AG20443 (cell line): ENCODE data around the gene NDUFA5.
"Not testable (repeated sequence)": the region's sequence is repeated elsewhere in the genome, so short reads cannot be mapped to it uniquely, and the experiment has no call there.

Experiments
- DNase-seq: peaks from one replicate; pipeline ENCODE4 v3.0.0; 2012; ENCODE audit warnings: low spot score, mixed read lengths

The NDUFA5 gene

DNA sequence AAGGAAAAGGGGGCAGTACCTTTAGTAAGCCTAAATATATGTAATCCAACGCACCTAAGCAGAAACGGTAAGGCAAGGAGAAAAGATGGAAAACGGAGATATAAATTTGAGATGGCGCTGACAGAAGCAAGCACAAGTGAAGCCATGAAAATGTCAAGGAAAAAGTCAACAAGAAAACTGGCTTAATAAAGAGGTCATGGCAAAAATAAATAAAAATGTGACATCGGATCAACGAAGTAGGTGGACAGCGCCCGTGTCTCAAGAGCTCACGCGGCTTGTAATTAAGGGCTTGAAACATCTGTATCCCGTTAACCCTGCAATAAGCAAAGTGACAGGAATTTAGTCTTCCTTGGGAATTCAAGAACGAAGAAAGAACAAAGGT is 611 bp downstream of the NDUFA5 start:
- DNase-seq = peak; percentile 16

DNA sequence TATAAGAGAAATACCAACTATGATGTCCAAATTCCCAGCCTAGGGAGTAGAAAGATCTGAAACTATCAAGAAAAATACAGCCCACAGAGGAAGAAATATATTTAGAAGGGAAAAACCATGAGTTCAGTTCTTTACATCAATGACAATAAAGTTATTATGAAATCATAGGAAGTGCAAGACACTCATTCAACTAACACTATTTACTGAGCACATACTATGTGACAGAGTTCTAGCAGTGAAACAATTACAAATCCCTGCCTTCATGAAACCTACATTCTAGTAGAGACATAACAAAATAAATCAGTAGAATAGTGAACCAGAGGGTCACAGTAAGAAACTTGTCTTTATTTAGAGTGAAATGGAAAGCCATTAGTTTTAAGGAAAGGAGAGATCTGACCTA is 2.1 kb downstream of the NDUFA5 start:
- no peak for DNase-seq

DNA sequence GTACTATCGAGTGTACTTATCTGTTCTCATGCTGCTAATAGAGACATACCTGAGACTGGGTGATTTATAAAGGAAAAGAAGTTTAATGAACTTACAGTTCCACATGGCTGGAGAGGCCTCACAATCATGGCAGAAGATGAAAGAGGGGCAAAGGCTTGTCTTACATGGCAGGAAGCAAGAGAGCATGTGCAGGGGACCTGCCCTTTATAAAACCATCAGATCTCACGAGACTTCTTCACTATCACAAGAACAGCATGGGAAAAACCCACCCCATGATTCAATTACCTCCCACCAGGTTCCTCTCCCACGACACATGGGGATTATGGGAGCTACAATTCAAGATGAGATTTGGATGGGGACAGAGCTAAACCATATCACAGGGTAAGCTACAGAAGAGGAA is 4.5 kb downstream of the NDUFA5 start:
- DNase-seq = no peak

DNA sequence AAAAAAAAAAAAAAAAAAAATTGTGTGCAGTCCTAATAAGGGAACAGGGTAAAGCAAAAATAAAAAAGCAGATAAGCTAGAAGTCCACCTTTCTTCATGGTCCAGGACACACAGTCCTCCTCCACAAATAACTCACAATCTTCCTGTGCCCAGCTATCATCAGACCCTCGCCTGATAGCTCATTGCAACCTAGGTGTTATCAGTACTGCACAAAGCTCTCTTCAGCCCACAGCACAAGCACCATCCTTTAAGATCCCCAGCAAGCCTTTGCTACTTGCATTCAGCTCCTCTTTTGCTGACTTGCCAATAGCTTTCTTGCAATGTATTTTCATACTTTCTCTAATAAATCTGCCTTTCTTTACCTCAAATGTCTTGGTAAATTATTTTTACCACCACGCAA is 5.0 kb downstream of the NDUFA5 start:
- no peak for DNase-seq

DNA sequence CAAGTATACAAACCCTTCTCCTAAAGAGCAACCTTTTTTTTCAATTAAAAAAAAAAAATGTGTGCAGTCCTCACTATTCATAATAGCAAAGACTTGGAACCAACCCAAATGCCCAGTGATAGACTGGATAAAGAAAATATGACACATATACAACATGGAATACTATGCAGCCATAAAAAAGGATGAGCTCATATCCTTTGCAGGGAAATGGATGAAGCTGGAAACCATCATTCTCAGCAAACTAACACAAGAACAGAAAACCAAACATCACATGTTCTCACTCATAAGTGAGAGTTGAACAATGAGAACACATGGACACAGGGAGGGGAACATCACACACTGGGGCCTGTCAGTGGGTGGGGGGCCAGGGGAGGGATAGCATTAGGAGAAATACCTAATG is 5.5 kb downstream of the NDUFA5 start:
- not testable (repeated sequence) for DNase-seq

DNA sequence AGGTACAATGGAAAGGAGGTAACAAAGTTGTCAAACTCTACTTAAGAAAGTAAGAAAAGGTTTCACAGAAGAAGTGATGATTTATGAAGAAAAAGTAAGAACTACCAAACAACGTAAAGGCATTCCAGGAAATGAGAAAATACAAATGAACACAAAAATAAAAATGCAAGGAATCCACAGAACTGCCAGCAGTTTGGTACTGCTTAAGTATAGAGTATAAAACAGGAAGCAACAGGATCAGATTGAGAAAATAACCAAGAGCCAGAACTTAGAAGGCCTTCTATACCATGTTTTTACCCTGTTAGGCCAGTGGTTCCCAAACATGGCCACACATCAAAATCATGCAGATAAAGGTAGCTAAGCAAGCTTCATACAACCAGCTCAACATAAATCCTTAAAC is 9.2 kb downstream of the NDUFA5 start:
- DNase-seq = no peak

DNA sequence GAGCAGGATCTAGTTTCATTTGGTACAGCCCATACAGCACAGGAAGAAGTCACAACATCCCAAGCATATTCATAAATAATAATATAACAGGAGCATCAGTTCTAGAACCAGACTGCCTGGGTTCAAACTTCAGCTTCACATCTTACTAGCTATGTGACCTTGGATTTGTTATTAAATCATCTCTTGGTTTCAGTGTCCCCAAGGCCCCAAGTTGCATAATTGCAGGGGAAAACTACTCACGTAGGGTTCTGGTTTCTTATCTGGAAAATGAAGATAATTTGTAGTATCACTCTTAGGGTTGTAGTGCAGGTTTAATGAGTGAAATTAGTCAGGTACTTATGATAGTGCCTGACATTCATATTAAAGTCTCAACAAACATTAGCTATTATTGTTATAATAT is 17.7 kb downstream of the NDUFA5 start:
- no peak for DNase-seq

DNA sequence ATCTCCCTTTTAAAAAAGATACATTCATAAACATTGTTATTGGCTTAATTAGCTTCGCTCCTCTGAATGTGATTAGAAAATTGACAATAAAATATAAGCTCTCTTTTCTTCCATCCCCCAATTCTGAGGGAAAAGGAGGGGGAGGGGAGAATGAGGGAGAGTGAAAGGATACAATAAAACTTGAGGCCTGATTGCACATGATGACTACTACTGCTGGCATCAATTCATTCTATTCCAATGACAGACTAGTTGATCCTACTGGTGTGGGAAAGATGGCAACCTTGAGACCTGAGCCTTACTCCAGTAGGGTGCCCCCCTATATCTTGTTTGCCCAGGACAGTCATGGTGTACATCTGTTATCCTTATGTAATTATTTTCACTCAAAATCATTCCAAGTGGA is 18.7 kb downstream of the NDUFA5 start:
- no peak for DNase-seq

DNA sequence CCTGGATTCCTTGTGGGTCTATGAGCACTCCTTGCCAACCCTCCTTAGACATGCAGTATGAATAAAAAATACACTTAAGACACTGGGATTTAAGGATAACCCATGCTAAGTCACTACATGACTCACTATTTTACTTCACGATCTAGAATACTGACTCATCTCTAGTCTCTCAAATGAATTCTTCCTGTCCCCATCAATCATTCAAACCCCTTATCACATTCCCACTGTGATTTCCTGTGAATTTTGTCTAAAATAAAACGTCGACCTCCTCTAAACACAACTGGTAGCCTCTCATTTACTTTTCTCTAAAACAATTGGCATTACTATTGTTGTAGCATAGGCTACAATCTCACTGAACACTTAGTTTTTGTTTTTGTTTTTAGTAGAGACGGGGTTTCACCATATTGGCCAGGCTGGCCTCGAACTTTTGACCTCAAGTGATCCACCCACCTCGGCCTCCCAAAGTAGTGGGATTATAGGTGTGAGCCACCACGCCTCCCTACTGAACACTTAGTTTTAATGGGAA is 19.4 kb downstream of the NDUFA5 start:
- DNase-seq = peak; percentile 27

DNA sequence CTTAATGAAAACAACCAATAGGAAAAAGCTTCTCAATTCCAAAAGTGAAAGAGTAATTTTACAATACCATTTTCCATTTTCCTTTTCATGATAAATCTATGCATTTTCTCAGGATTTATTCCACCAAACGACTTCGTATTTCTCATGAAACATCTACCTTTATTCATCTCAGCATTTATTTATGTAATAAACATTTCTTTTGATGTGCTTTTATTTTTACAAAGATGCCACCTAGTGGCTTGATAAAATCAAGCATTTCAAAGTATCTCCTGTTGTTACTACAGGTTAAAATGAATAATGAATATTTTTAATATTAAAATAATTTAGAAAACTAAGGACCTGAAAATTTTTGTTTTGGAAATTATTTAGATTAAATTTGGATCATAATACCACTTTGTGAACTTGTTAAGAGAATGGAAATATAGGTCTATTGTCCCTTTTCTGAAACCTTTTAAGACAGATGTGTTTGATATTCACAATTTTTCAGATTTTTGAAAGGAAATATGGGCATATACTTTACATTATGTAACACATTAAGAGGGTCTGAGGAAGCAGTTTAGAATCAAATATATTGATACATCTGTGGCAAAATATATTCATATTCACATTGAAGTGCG is 20.5 kb downstream of the NDUFA5 start:
- DNase-seq = no peak

DNA sequence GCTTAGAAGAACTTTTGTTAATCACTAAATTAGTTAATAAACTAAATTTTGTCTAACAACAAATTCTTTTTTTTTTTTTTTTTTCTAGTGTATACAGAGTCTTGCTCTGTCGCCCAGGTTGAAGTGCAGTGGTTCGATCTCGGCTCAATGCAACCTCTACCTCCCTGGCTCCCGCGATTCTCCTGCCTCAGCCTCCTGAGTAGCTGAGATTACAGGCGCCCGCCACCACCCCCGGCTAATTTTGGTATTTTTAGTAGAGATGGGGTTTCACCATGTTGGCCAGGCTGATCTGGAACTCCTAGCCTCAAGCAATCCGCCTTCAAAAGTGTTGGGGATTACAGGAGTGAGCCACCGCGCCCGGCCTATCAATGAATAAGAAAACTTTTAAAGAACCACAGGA is 22.1 kb downstream of the NDUFA5 start:
- no peak for DNase-seq

DNA sequence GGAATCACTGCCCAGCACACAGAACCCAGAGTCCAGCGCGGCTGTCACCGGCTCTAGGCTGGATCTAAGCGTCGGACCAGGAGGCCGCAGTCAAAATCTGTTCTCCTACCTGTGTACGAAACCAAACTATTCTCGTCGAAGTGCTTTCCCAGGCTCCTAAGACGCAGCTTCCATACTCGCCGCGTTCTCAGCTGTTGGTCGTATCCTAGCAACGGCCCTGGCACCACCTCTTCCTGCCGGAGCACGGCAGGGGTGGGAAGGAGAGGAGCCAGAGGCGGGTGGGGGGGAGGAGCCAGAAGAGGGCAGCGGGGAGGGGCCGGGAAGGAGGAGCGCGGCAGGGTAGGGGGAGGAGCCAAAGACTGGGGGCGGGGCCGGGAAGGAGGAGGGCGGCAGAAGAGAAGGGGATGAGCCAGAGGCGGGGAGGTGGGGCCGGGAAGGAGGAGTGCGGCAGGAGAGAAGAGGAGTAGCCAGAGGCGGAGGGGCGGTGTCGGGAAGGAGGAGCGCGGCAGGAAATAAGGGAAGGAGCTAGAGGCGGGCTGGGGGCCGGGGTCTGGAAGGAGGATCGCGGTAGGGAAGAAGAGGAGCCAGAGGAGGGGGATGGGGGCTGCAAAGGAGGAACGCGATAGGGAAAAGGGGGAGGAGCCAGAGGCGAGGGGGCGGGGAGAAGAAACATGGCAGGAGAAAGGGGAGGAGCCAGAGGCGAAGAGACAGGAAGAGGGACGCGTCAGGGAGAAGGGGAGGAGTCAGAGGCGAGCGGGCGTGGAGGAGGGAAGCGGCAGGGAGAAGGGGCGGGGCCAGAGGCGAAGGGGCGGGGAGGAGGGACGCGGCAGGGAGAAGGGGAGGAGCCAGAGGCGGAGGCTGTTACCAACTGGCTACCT is 23.0 kb downstream of the NDUFA5 start, which contains the start of gene IQUB:
IQUB (minus strand) TSS at position 213 of the 878 bp plus-strand sequence. CDS start 22,255 bp downstream, outside the sequence.
- DNase-seq = peak; percentile 99

DNA sequence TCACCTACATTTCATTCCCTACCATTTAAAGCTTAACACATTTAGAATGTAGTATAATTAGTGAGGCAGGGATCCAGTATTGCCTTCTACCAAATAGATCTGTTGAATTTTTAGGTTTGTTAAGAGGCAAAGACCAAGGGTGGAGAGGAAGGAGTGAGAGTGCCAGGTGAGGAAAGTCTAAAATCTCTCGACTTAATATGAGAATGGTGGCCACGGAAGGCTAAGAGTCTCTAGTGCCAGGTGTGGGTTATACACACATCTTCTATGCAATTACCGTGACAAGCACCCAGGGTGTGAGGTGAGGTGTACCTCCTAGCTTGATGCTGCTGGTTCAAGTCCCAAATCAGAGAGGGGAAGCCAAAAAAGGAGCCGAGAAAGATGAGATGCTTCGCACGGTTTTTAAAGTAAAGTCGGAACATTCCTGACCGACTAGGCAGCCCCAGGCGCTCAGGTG is 23.7 kb downstream of the NDUFA5 start:
- no peak for DNase-seq

DNA sequence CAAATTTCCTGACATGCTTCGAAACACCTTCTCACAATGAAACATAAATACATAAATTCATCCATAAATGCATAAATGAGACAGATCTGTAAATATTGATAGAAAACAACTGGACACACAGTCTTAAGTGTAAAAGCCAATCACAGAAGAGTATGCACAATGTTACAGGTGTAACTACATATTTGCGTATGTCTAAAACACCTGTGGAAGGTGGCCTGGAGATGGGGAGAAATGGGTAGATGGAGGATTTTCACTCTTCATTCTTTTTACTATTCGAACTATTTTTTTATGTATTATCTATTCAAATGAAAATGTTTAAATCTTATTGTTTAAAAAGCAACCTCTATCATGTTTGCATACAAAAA is 24.1 kb downstream of the NDUFA5 start:
- DNase-seq = no peak

DNA sequence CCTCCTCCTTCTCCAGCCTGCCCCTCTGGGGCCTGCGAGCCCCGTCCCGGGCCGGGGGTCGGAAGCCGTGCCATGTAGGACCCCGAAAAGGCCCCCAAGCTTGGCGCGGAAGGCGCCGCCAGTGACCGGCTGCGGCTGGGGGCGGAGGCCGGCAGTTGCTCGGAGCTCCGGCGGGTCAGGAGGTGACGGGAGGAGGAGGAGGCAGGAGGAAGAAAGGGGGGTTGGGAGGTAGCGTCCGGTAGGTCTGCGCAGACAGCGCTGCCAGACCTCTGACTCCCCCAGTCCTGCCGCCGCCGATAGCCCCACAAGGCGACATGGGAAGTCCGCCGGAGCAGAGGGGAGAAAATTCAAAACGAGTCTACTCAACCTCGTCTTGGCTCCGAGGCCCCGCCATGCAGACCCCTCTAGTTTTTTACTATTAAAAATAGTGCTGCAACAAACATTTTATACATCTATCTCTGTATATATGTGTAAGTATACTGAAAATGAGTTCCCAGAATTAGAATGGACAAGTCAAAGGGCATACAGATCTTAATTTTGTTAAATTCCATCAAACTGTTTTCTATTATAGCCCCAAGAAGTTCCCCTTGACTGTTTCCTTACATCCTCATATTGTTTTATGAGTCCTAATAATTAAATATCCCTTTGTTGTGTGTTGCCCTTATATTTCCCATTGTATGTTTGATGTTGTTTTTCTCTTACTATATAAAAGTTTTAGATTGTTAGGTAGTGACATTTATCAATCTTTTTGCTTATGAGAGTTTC is 24.6 kb downstream of the NDUFA5 start:
- not testable (repeated sequence) for DNase-seq

DNA sequence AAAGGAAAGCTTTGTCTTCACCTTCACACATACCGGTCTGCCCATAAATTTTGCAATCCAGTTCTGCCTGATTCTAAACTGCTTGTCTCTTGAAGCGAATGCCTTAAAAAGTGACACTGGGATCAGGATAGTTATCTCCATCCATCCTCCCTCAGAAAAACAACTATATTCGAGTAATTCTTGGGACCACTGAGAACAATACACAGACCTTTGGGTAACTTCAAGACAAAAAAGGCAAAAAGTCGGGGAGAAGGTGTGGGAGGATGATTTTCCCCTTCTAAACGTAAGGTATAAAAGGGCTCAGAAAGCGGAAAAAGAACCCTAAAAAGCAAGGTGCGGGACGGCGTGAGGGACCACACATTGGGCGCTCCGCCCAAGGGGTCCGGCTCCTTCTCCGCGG is 25.3 kb downstream of the NDUFA5 start:
- DNase-seq = not testable (repeated sequence)

DNA sequence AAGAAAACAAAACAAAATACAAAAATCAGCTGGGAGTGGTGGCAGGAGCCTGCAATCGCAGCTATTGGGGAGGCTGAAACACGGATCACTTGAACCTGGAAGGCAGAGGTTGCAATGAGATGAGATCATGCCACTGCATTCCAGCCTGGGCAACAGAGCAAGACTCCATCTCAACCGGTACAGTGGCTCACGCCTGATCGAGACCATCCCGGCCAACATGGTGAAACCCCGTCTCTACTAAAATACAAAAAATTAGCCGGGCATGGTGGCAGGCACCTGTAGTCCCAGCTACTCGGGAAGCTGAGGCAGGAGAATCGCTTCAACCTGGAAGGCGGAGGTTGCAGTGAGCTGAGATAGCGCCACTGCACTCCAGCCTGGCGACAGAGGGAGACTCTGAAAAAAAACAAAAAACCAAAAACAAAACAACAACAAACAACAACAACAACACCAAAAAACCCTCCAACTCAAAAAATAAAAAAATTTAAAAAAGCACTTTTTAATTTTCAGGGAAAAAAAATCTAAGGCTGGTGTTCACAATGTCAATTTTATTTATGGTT is 27.5 kb downstream of the NDUFA5 start:
- not testable (repeated sequence) for DNase-seq

DNA sequence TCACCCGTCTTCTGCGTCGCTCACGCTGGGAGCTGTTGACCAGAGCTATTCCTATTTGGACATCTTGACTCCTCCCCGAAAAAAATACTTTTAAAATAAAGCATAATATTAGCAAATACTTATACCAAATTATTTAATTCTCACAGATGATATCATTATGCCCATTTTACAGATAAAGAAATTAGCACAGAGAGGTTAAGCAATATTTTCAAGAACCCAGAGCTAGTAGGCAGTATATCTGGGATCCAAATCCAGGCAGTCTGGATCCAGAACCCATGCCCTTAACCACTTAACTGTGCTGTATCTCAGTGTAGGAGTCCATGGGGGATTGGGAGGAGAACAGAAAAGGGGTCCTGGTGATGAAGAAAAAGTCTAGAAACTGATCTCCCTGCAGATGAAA is 29.4 kb downstream of the NDUFA5 start:
- DNase-seq = no peak

DNA sequence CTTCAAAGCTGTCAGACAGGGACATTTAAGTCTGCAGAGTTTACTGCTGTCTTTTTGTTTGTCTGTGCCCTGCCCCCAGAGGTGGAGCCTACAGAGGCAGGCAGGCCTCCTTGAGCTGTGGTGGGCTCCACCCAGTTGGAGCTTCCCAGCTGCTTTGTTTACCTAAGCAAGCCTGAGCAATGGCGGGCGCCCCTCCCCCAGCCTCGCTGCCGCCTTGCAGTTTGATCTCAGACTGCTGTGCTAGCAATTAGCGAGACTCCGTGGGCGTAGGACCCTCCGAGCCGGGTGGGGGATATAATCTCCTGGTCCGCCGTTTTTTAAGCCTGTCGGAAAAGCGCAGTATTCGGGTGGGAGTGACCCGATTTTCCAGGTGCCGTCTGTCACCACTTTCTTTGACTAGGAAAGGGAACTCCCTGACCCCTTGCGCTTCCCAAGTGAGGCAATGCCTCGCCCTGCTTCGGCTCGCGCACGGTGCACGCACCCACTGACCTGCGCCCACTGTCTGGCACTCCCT is 29.8 kb downstream of the NDUFA5 start:
- DNase-seq = not testable (repeated sequence)

DNA sequence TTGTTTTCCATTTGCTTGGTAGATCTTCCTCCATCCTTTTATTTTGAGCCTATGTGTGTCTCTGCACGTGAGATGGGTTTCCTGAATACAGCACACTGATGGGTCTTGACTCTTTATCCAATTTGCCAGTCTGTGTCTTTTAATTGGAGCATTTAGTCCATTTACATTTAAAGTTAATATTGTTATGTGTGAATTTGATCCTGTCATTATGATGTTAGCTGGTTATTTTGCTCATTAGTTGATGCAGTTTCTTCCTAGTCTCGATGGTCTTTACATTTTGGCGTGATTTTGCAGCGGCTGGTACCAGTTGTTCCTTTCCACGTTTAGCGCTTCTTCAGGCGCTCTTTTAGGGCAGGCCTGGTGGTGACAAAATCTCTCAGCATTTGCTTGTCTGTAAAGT is 31.1 kb downstream of the NDUFA5 start:
- DNase-seq = not testable (repeated sequence)

DNA sequence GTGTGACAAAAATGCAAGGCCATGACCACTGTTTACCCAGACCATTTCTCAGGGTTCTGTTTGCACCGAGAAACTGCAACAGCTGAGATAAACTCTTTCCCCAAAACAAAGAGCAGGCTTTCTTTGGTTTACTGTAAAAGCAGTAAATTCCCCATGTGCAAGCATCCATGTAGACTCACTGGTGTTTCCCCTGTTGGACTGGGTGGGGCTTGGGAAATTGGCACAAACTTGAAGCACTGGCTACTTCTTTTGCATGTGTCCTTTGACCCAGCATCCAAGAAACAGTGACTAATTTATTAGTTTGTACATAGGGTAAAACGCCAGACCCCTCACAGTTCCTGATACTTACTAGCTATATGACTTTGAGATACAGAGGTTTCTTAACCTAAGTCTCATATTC is 35.6 kb downstream of the NDUFA5 start:
- no peak for DNase-seq

DNA sequence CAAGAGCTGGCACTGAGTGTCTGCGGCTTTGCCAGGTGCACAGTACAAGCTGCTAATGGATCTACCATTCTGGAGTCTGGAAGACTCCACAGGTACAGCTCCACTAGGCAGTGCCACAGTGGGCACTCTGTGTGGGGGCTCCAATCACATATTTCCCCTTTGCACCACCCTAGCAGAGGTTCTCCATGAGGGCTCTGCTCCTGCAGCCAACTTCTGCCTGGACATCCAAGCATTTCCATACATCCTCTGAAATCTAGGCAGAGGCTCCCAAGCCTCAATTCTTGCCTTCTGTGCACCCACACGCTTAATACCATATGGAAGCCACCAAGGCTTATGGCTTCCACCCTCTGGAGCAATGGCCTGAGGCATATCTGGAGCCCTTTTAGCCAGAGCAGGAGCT is 52.4 kb downstream of the NDUFA5 start:
- DNase-seq = no peak
